K562 (cell line): ENCODE data around the gene SLC44A1. TPM values are rescaled to one million over a fixed set of nuclear protein-coding genes. Genes with fewer than 3 reads are reported as not detected.
A peak's percentile ranks its signal among the peaks of the same experiment; 100 is the strongest.

Experiments
- ATAC-seq: fragments of 200-7000 bp; cut with Tn5 transposase; 3 replicates; pipeline ENCODE4 v1.9.1; 2020; ENCODE audit warnings: moderate library complexity
- BruUV-seq: library from RNA; stranded (reverse); fragments of 400-500 nt; replicated peaks from 2 replicates; lab custom pipeline; 2021; lab: Mats Ljungman, UMichigan
- CTCF ChIA-PET: fragments of 300-600 bp; formaldehyde crosslinking; extraction: SDS; loops from one replicate; lab custom pipeline; 2021; ENCODE audit warnings: low intra/inter-chr PET ratio; lab: Yijun Ruan, JAX
- POLR2A ChIA-PET: fragments of 300-600, 350-650 bp; sonication (Branson Sonifier 250); formaldehyde crosslinking; extraction: SDS; loops from one replicate; lab custom pipeline; 2021; ENCODE audit warnings: antibody characterized with exemption, inconsistent platforms; lab: Yijun Ruan, JAX
- DNase-seq, 4 experiments: peaks; one replicate each; pipeline versions ENCODE4 v3.0.0 to v3.0.0-alpha.2; 2011 to 2018; ENCODE audit warnings: low spot score in 3 of 4, mixed read lengths in 3 of 4; ENCODE audit errors: extremely low read depth in 1 of 4
- FAIRE-seq: peaks from 2 replicates; lab custom pipeline; 2011; peaks lifted over from hg19 to GRCh38; lab: Jason Lieb, UNC
- H2AFZ ChIP-seq: 2 replicates; pipeline ENCODE4 v1.6.0; 2011; ENCODE audit warnings: low read depth, low read length, control low read depth, inconsistent platforms
- H3K27ac ChIP-seq: fragments of 200-600 bp; 3 replicates; pipeline ENCODE4 v1.8.0; 2011; ENCODE audit warnings: low read depth, mild to moderate bottlenecking, control low read depth, inconsistent platforms, low read length, moderate library complexity, mixed read lengths; ENCODE audit errors: extremely low read depth
- H3K27me3 ChIP-seq, 2 experiments: fragments of 300-600 bp in 1 of 2; 2 replicates in 1 of 2; 3 replicates in 1 of 2; pipeline versions ENCODE4 v1.6.0 to v1.8.0; 2011; ENCODE audit warnings: inconsistent platforms in 2 of 2, low read length in 2 of 2, mild to moderate bottlenecking in 1 of 2, mixed read lengths in 1 of 2, moderate library complexity in 1 of 2; ENCODE audit not compliant: control insufficient read depth in 2 of 2, insufficient read depth in 2 of 2
- H3K36me3 ChIP-seq: fragments of 300-600 bp; 3 replicates; pipeline ENCODE4 v1.8.0; 2011; ENCODE audit warnings: mild to moderate bottlenecking, low read length, inconsistent platforms; ENCODE audit not compliant: control insufficient read depth, insufficient read depth
- H3K4me1 ChIP-seq, 2 experiments: fragments of 200-600 bp in 1 of 2; replicated peaks in 1 of 2; 2 replicates in 1 of 2; 3 replicates in 1 of 2; pipeline versions ENCODE4 v1.5.1 to v1.8.0; 2011; ENCODE audit warnings: inconsistent platforms in 2 of 2, low read length in 2 of 2, mild to moderate bottlenecking in 1 of 2, mixed read lengths in 1 of 2, moderate library complexity in 1 of 2; ENCODE audit not compliant: control insufficient read depth in 2 of 2, insufficient read depth in 2 of 2
- H3K4me2 ChIP-seq: 2 replicates; pipeline ENCODE4 v1.6.1; 2011; ENCODE audit warnings: low read length, control low read depth, inconsistent platforms, mixed read lengths; ENCODE audit not compliant: insufficient read depth
- H3K4me3 ChIP-seq: fragments of 200-600 bp; sonication (generic), shearing (Covaris generic); 2 replicates; pipeline ENCODE4 v1.5.1; 2016; ENCODE audit warnings: control low read depth, inconsistent platforms
- H3K79me2 ChIP-seq: fragments of 200-600 bp; 3 replicates; pipeline ENCODE4 v1.8.0; 2011; ENCODE audit warnings: low read length, inconsistent platforms; ENCODE audit not compliant: control insufficient read depth, insufficient read depth
- H3K9ac ChIP-seq, 2 experiments: 2 replicates each; pipeline versions ENCODE4 v1.6.0 to v1.6.1; 2011; ENCODE audit warnings: low read depth in 2 of 2, low read length in 2 of 2, control low read depth in 1 of 2, inconsistent platforms in 1 of 2, mild to moderate bottlenecking in 1 of 2, mixed read lengths in 1 of 2; ENCODE audit not compliant: insufficient read depth in 1 of 2
- H3K9me1 ChIP-seq: one replicate; pipeline ENCODE4 v1.6.0; 2011; ENCODE audit warnings: inconsistent platforms, mild to moderate bottlenecking, low read length, moderate library complexity; ENCODE audit not compliant: control insufficient read depth, insufficient read depth
- H3K9me3 ChIP-seq: replicated peaks from 2 replicates; pipeline ENCODE4 v1.5.1; 2011; ENCODE audit warnings: low read depth, low read length, inconsistent platforms; ENCODE audit not compliant: control insufficient read depth, insufficient read depth
- H4K20me1 ChIP-seq: replicated peaks from 2 replicates; pipeline ENCODE4 v1.6.1; 2011; ENCODE audit warnings: low read length, inconsistent platforms, mixed read lengths; ENCODE audit not compliant: control insufficient read depth, insufficient read depth
- ARID1B ChIP-seq: fragments of 450-650 bp; IDR thresholded peaks from 2 replicates; pipeline ENCODE4 v1.6.1; 2016; ENCODE audit warnings: antibody characterized with exemption, mild to moderate bottlenecking, inconsistent platforms
- ARID4B ChIP-seq: sonication (generic); formaldehyde crosslinking; IDR thresholded peaks from 2 replicates; pipeline ENCODE4 v1.8.0; 2022; ENCODE audit warnings: mild to moderate bottlenecking, missing genetic modification reagents
- EP400 ChIP-seq: fragments of 450-650 bp; IDR thresholded peaks from 2 replicates; pipeline ENCODE4 v1.6.1; 2017; ENCODE audit warnings: antibody characterized with exemption, mild to moderate bottlenecking, moderate library complexity
- GTF2F1 ChIP-seq: IDR thresholded peaks from 2 replicates; pipeline ENCODE4 v1.6.1; 2011; ENCODE audit warnings: low read depth, low read length, improper control_type of control experiment
- HLTF ChIP-seq: fragments of 450-650 bp; IDR thresholded peaks from 2 replicates; pipeline ENCODE4 v1.6.1; 2016
- KDM2B ChIP-seq: fragments of 250-450 bp; sonication (Bioruptor Pico); IDR thresholded peaks from 2 replicates; pipeline ENCODE4 v1.8.0; 2021; ENCODE audit warnings: mild to moderate bottlenecking, moderate library complexity
- L3MBTL2 ChIP-seq: fragments of 450-650 bp; IDR thresholded peaks from 2 replicates; pipeline ENCODE4 v1.6.1; 2016; ENCODE audit warnings: mild to moderate bottlenecking, moderate library complexity
- NFRKB ChIP-seq: fragments of 450-650 bp; IDR thresholded peaks from 2 replicates; pipeline ENCODE4 v1.6.1; 2016; ENCODE audit warnings: low read depth
- PTBP1 ChIP-seq: fragments of 200-400 bp; formaldehyde crosslinking; IDR thresholded peaks from 2 replicates; pipeline ENCODE4 v1.6.1; 2017; ENCODE audit warnings: low read depth, low read length
- ZBED1 ChIP-seq: IDR thresholded peaks from 2 replicates; pipeline ENCODE4 v1.6.1; 2014
- ZBTB33 ChIP-seq: sonication (generic); formaldehyde crosslinking; IDR thresholded peaks from 2 replicates; pipeline ENCODE4 v1.8.1; 2023; ENCODE audit warnings: mild to moderate bottlenecking, missing genetic modification reagents
- ZEB2 ChIP-seq: fragments of 450-650 bp; IDR thresholded peaks from 2 replicates; pipeline ENCODE4 v1.6.1; 2016
- ZFP36 ChIP-seq: fragments of 150-350 bp; IDR thresholded peaks from 2 replicates; pipeline ENCODE4 v1.6.1; 2018; ENCODE audit warnings: low read length, low read depth; ENCODE audit not compliant: partially characterized antibody
- ZNF212 ChIP-seq: fragments of 450-650 bp; formaldehyde crosslinking; IDR thresholded peaks from 2 replicates; pipeline ENCODE4 v1.4.0; 2020; ENCODE audit warnings: mild to moderate bottlenecking
- ZNF41 ChIP-seq: fragments of 250-450 bp; sonication (Bioruptor Pico); conservative IDR thresholded peaks from 2 replicates; pipeline ENCODE4 v1.4.0; 2020; ENCODE audit warnings: mild to moderate bottlenecking
- ZNF449 ChIP-seq: fragments of 250-450 bp; sonication (Bioruptor Pico); IDR thresholded peaks from 2 replicates; pipeline ENCODE4 v1.8.0; 2022; ENCODE audit warnings: moderate library complexity, mild to moderate bottlenecking, inconsistent platforms
- ZNF780A ChIP-seq: fragments of 250-450 bp; sonication (Bioruptor Pico); IDR thresholded peaks from 2 replicates; pipeline ENCODE4 v1.5.0; 2021; ENCODE audit warnings: mild to moderate bottlenecking
- WGBS: fragments of 100-300 bp; shearing (Covaris generic); methylation state at CpG from one replicate; pipeline ENCODE4 v1.1.6; 2016; ENCODE audit warnings: low coverage, mixed read lengths; ENCODE audit not compliant: insufficient coverage; ENCODE audit errors: missing lambda C conversion rate; 5-methylcytosine and 5-hydroxymethylcytosine counted together
- in situ Hi-C: fragments of 300-500 bp; cut with MboI; formaldehyde crosslinking; loops from 4 replicates; pipeline ENCODE4 v1.15.0; 2018; ENCODE audit warnings: inconsistent platforms, mixed read lengths
- intact Hi-C: fragments of 100-400 bp; cut with micrococcal nuclease; formaldehyde crosslinking; loops from 2 replicates; pipeline ENCODE4 v1.14.2; 2022
- polyA plus RNA-seq, 8 experiments: library from polyadenylated mRNA; depleted of rRNA in 4 of 8; stranded (reverse) in 5 of 8; unstranded in 3 of 8; fragments of >200 nt; fragmentation: Nextera tagmentation in 2 of 8; fragmentation: Illumina TruSeq in 1 of 8; extraction: Ambion mirVana in 2 of 8; extraction: Trizol in 1 of 8; gene quantifications; 2 replicates each; pipeline versions ENCODE4 v1.2.1 to v1.2.3, GENCODE V29; 2011 to 2014; ENCODE audit warnings: inconsistent platforms in 1 of 8, missing spikeins in 1 of 8
- total RNA-seq, 7 experiments: library from RNA; depleted of rRNA in 6 of 7; stranded (reverse); fragments of >200 nt in 6 of 7; fragmentation: Illumina TruSeq in 2 of 7; extraction: Trizol in 2 of 7; gene quantifications; 2 replicates each; pipeline versions ENCODE4 v1.2.1 to v1.2.3, GENCODE V29; 2011 to 2021; ENCODE audit warnings: low replicate concordance in 1 of 7

The SLC44A1 gene
- total and polyA plus RNA-seq, 9 of the 15 experiments (the other 6 are each of a cell fraction or from before 2014, with no cell fraction given), result 0.11 to 0.59 (median 0.30) TPM

- Histone ChIP-seq H3K9me3 (no peaks in the 10 kb centered on the region), H3K79me2 (peaks cover 29% of the 10 kb centered on the region), H2AFZ (peak overlapping the region; percentile 99), H3K9ac (peak overlapping the region; percentile 64 to 92; a peak in 3 of 4 replicates), H3K9me1 (no peaks in the 10 kb centered on the region), H3K4me2 (peak overlapping the region; percentile 89), H3K36me3 (no peaks in the 10 kb centered on the region), H4K20me1 (no peaks in the 10 kb centered on the region), H3K27ac (peak overlapping the region; percentile 60; the same call in 2 of the 3 replicates), H3K4me1 (peaks cover 4 to 9% of the 10 kb centered on the region in 2 experiments; a peak in 3 of 5 replicates), H3K27me3 (no peaks in the 10 kb centered on the region), H3K4me3 (peak overlapping the region; percentile 63)
- DNase-seq (no peak), FAIRE-seq (no peak), ATAC-seq (no peak)
- CTCF ChIA-PET, result no interaction called here
- in situ Hi-C loops, result no loop called here
- 49% methylated on average over 13 of the region's 16 CpGs for WGBS
- intact Hi-C loops, result loop anchor here (5.0 to 10.0 kb wide), 2 partner anchors 63 to 110 kb away; partner anchors contain the start of gene FKTN
- POLR2A ChIA-PET, result interaction anchor here (0.7 kb wide), 1 partner anchor 12 kb away, joined by 6 read pairs; no protein-coding TSS in a partner anchor
- BruUV-seq, result no TSS peak
- TF ChIP-seq ZBED1, result no peak
- TF ChIP-seq ZNF780A (CRISPR knock-in tag), result no peak
- TF ChIP-seq ZNF449 (CRISPR knock-in tag), result no peak
- no peak for TF ChIP-seq ZNF212 (CRISPR knock-in tag)
- no peak for TF ChIP-seq ARID4B
- TF ChIP-seq ZBTB33, result 0 out of 2 replicates have a peak, but pooled peaks have one; percentile 22
- TF ChIP-seq PTBP1, result no peak
- no peak for TF ChIP-seq ZNF41
- 0 out of 2 replicates have a peak, but pooled peaks have one; percentile 51 for TF ChIP-seq HLTF
- TF ChIP-seq ZFP36, result peak; percentile 4
- TF ChIP-seq KDM2B (CRISPR knock-in tag), result no peak
- no peak for TF ChIP-seq ZEB2
- 0 out of 2 replicates have a peak, but pooled peaks have one; percentile 26 for TF ChIP-seq ARID1B
- TF ChIP-seq GTF2F1, result no peak
- TF ChIP-seq NFRKB, result peak; percentile 44; the same call in 1 of the 2 replicates
- TF ChIP-seq L3MBTL2, result peak; percentile 32; the same call in 1 of the 2 replicates
- peak; percentile 13; the same call in 1 of the 2 replicates for TF ChIP-seq EP400
These were observed 202.9 kb downstream of the SLC44A1 start for GRCh38 chr9:105447386-105447813.
